DLD1 (cell line): ENCODE measurements around the gene AKR1C2.
"Not testable (repeated sequence)": the region's sequence is repeated elsewhere in the genome, so short reads cannot be mapped to it uniquely, and the experiment has no call there.

Source experiments
- in situ Hi-C: cut with HindIII; loops from 2 replicates; pipeline ENCODE4 v1.10.0; 2017; ENCODE audit warnings: low sequenced_read_pairs

Gene AKR1C2

GRCh38 chr10:4961558-4961957, 42.1 kb downstream of the AKR1C2 start:
- in situ Hi-C loops = not testable (repeated sequence)

GRCh38 chr10:4956955-4957645, 46.6 kb downstream of the AKR1C2 start:
- in situ Hi-C loops = not testable (repeated sequence)

- in situ Hi-C loops = not testable (repeated sequence)
Measured at GRCh38 chr10:4956088-4956487, 47.6 kb downstream of the AKR1C2 start.

GRCh38 chr10:4953405-4953804, 50.3 kb downstream of the AKR1C2 start:
- in situ Hi-C loops = no loop called here

GRCh38 chr10:4951512-4952162, 52.0 kb downstream of the AKR1C2 start:
- in situ Hi-C loops = not testable (repeated sequence)

- in situ Hi-C loops = no loop called here
Measured at GRCh38 chr10:4947635-4948596, 55.7 kb downstream of the AKR1C2 start.

GRCh38 chr10:4947039-4947634, 56.5 kb downstream of the AKR1C2 start:
- in situ Hi-C loops = no loop called here

GRCh38 chr10:4945766-4946717, 57.6 kb downstream of the AKR1C2 start:
- in situ Hi-C loops = no loop called here

GRCh38 chr10:4944841-4945240, 58.8 kb downstream of the AKR1C2 start:
- in situ Hi-C loops = no loop called here

GRCh38 chr10:4943821-4944220, 59.8 kb downstream of the AKR1C2 start:
- in situ Hi-C loops = no loop called here

GRCh38 chr10:4943416-4943815, 60.2 kb downstream of the AKR1C2 start:
- in situ Hi-C loops = not testable (repeated sequence)

- in situ Hi-C loops = not testable (repeated sequence)
Measured at GRCh38 chr10:4942931-4943330, 60.7 kb downstream of the AKR1C2 start.

- in situ Hi-C loops = no loop called here
Measured at GRCh38 chr10:4941540-4942330, 61.9 kb downstream of the AKR1C2 start.

GRCh38 chr10:4940909-4941308, 62.7 kb downstream of the AKR1C2 start:
- in situ Hi-C loops = not testable (repeated sequence)

GRCh38 chr10:4940073-4940428, 63.6 kb downstream of the AKR1C2 start:
- in situ Hi-C loops = not testable (repeated sequence)

GRCh38 chr10:4939224-4940072, 64.2 kb downstream of the AKR1C2 start:
- in situ Hi-C loops = no loop called here
